22Rv1 (cell line): ENCODE results near the gene PIK3CD.

Source experiments
- ZFX ChIP-seq: fragments of 450-650 bp; IDR thresholded peaks from 2 replicates; pipeline ENCODE4 v1.6.1; 2017; ENCODE audit warnings: antibody characterized with exemption, borderline replicate concordance
- TF ChIP-seq, protein P1 (sequence below): fragments of 450-650 bp; IDR thresholded peaks from 2 replicates; pipeline ENCODE4 v1.5.1; 2017; ENCODE audit warnings: mild to moderate bottlenecking

DNA sequence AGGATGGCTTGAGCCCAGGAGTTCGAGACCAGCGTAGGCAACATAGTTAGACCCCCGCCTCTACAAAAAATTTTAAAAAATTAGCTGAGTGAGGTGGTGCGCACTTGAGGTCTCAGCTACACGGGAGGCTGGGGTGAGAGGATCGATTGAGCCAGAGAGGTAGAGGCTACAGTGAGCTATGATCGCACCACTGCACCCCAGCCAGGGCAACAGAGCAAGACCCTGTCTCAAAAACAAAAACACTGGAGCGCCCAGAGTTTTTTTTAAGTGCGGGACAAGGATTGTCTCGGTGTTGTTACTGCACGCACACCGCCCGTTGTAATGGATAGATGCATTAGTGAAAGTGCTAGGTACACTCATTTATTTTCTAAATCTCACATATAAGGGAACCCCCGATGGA lies 37.1 kb downstream of the PIK3CD start:
- TF ChIP-seq, protein P1, sequence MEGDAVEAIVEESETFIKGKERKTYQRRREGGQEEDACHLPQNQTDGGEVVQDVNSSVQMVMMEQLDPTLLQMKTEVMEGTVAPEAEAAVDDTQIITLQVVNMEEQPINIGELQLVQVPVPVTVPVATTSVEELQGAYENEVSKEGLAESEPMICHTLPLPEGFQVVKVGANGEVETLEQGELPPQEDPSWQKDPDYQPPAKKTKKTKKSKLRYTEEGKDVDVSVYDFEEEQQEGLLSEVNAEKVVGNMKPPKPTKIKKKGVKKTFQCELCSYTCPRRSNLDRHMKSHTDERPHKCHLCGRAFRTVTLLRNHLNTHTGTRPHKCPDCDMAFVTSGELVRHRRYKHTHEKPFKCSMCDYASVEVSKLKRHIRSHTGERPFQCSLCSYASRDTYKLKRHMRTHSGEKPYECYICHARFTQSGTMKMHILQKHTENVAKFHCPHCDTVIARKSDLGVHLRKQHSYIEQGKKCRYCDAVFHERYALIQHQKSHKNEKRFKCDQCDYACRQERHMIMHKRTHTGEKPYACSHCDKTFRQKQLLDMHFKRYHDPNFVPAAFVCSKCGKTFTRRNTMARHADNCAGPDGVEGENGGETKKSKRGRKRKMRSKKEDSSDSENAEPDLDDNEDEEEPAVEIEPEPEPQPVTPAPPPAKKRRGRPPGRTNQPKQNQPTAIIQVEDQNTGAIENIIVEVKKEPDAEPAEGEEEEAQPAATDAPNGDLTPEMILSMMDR: no peak
- no peak for TF ChIP-seq ZFX
